B cell (primary cell): ENCODE results near the gene ASH1L. TPM values are rescaled to one million over a fixed set of nuclear protein-coding genes. Genes with fewer than 3 reads are reported as not detected.
A peak's percentile ranks its signal among the peaks of the same experiment; 100 is the strongest.

Experiments
- ATAC-seq: fragments of 200-7000 bp; cut with Tn5 transposase; one replicate; pipeline ENCODE4 v1.10.0; 2021; ENCODE audit warnings: low read depth, mild to moderate bottlenecking, moderate number of reproducible peaks, moderate library complexity
- CTCF ChIA-PET: fragments of 350-600 bp; sonication (Branson Sonifier 250); formaldehyde crosslinking; loops from one replicate; lab custom pipeline; 2021; ENCODE audit warnings: antibody characterized with exemption, inconsistent platforms; lab: Charles Lee
- POLR2A ChIA-PET: fragments of 350-600 bp; sonication (Branson Sonifier 250); formaldehyde crosslinking; loops from one replicate; lab custom pipeline; 2021; ENCODE audit warnings: antibody characterized with exemption; lab: Charles Lee
- DNase-seq: peaks from one replicate; pipeline ENCODE4 v3.0.0; 2013
- H2AFZ ChIP-seq: 2 replicates; pipeline ENCODE4 v1.6.1; 2012; ENCODE audit warnings: mild to moderate bottlenecking, low read depth, low read length; ENCODE audit not compliant: insufficient read depth, poor library complexity, severe bottlenecking
- H3K27ac ChIP-seq, 2 donors: 1 replicate in 1 of 2; 2 replicates in 1 of 2; pipeline ENCODE4 v1.5.1; 2012 to 2013; ENCODE audit warnings: low read length in 2 of 2, mild to moderate bottlenecking in 2 of 2, moderate library complexity in 1 of 2
- H3K27me3 ChIP-seq, 4 experiments: fragments of 200-600 bp in 1 of 4; sonication (generic) in 1 of 4; replicated peaks in 1 of 4; 1 replicate in 2 of 4; 2 replicates in 2 of 4; pipeline versions ENCODE4 v1.6.1 to v1.7.0; 2013 to 2016; ENCODE audit warnings: low read length in 3 of 4, mild to moderate bottlenecking in 2 of 4, mixed read lengths in 1 of 4, moderate library complexity in 1 of 4; ENCODE audit not compliant: insufficient read depth in 4 of 4, control insufficient read depth in 3 of 4; ENCODE audit errors: control extremely low read depth in 1 of 4
- H3K36me3 ChIP-seq, 2 experiments: replicated peaks in 1 of 2; 1 replicate in 1 of 2; 2 replicates in 1 of 2; pipeline versions ENCODE4 v1.6.1 to v1.7.1; 2013; ENCODE audit warnings: low read length in 1 of 2; ENCODE audit not compliant: insufficient read depth in 2 of 2, control insufficient read depth in 1 of 2; ENCODE audit errors: control extremely low read depth in 1 of 2, extremely low read depth in 1 of 2
- H3K4me1 ChIP-seq, 2 donors: fragments of 200-600 bp in 1 of 2; sonication (generic) in 1 of 2; 1 replicate in 1 of 2; 2 replicates in 1 of 2; pipeline versions ENCODE4 v1.5.1 to v1.6.1; 2013 to 2017; ENCODE audit warnings: low read length in 2 of 2; ENCODE audit not compliant: control insufficient read depth in 2 of 2, insufficient read depth in 2 of 2
- H3K4me2 ChIP-seq: replicated peaks from 2 replicates; pipeline ENCODE3; 2012; ENCODE audit warnings: mild to moderate bottlenecking, low read depth, low read length; ENCODE audit not compliant: poor library complexity, severe bottlenecking
- H3K4me3 ChIP-seq, 5 experiments: fragments of 200-600 bp in 1 of 5; sonication (generic) in 1 of 5; 1 replicate in 3 of 5; 2 replicates in 2 of 5; pipeline versions ENCODE4 v1.5.1 to v1.7.0; 2011 to 2016; ENCODE audit warnings: low read length in 4 of 5, mild to moderate bottlenecking in 4 of 5, low read depth in 2 of 5, control low read depth in 1 of 5, moderate library complexity in 1 of 5; ENCODE audit not compliant: insufficient read depth in 1 of 5; ENCODE audit errors: control extremely low read depth in 1 of 5, extremely low read depth in 1 of 5
- H3K79me2 ChIP-seq: fragments of 200-600 bp; sonication (generic); one replicate; pipeline ENCODE4 v1.6.0; 2016; ENCODE audit warnings: low read length; ENCODE audit not compliant: control insufficient read depth, insufficient read depth
- H3K9ac ChIP-seq: fragments of 200-600 bp; sonication (generic); 2 replicates; pipeline ENCODE4 v1.6.1; 2017; ENCODE audit warnings: mild to moderate bottlenecking, low read length, moderate library complexity
- H3K9me3 ChIP-seq, 3 donors: one replicate each; pipeline versions ENCODE4 v1.6.1 to v1.7.1; 2013; ENCODE audit warnings: low read length in 2 of 3; ENCODE audit not compliant: control insufficient read depth in 2 of 3, insufficient read depth in 1 of 3; ENCODE audit errors: control extremely low read depth in 1 of 3
- H4K20me1 ChIP-seq: 2 replicates; pipeline ENCODE4 v1.6.0; 2012; ENCODE audit warnings: mild to moderate bottlenecking, low read length; ENCODE audit not compliant: insufficient read depth, control insufficient read depth, poor library complexity, severe bottlenecking
- H3K27ac Mint-ChIP-seq: one replicate; pipeline ENCODE4 v1.8.0; 2021; ENCODE audit warnings: mixed read lengths
- H3K27me3 Mint-ChIP-seq: one replicate; pipeline ENCODE4 v1.8.0; 2021; ENCODE audit warnings: mixed read lengths
- H3K4me1 Mint-ChIP-seq: one replicate; pipeline ENCODE4 v1.8.0; 2021; ENCODE audit warnings: mixed read lengths
- H3K4me3 Mint-ChIP-seq: one replicate; pipeline ENCODE4 v1.8.0; 2021; ENCODE audit warnings: mixed read lengths
- H3K9me3 Mint-ChIP-seq: one replicate; pipeline ENCODE4 v1.8.0; 2022; ENCODE audit warnings: mixed read lengths; ENCODE audit not compliant: insufficient read depth
- EZH2 ChIP-seq: IDR thresholded peaks from 2 replicates; pipeline ENCODE4 v1.6.1; 2012; ENCODE audit warnings: borderline replicate concordance, low read depth, mild to moderate bottlenecking, moderate library complexity, low read length; ENCODE audit not compliant: insufficient read depth, poor library complexity, severe bottlenecking
- WGBS: methylation state at CpG from one replicate; pipeline ENCODE4 v1.1.5; 2013; ENCODE audit warnings: missing lambda C conversion rate; ENCODE audit not compliant: insufficient coverage; 5-methylcytosine and 5-hydroxymethylcytosine counted together
- intact Hi-C: fragments of 100-400 bp; cut with micrococcal nuclease; formaldehyde crosslinking; loops from one replicate; pipeline ENCODE4 v1.10.0; 2022
- polyA plus RNA-seq: library from polyadenylated mRNA; depleted of rRNA; stranded (reverse); fragments of >200 nt; gene quantifications from 2 replicates; pipeline ENCODE4 v1.2.3, GENCODE V29; 2012
- total RNA-seq, 2 donors: library from RNA; stranded (reverse); fragments of 120-200 nt in 1 of 2; gene quantifications; 1 replicate in 1 of 2; 2 replicates in 1 of 2; pipeline versions ENCODE4 v1.2.3 to v1.2.4, GENCODE V29; 2013 to 2022
- TF ChIP-seq, protein P1 (sequence below): fragments of 200-600 bp; IDR thresholded peaks from one replicate; pipeline ENCODE4 v1.8.0; 2022; ENCODE audit warnings: antibody characterized with exemption, mild to moderate bottlenecking

The ASH1L gene
- total and polyA plus RNA-seq, 2 donors (not counting 1 experiment from before 2014, with no cell fraction given) = 17.7 to 124 TPM

DNA sequence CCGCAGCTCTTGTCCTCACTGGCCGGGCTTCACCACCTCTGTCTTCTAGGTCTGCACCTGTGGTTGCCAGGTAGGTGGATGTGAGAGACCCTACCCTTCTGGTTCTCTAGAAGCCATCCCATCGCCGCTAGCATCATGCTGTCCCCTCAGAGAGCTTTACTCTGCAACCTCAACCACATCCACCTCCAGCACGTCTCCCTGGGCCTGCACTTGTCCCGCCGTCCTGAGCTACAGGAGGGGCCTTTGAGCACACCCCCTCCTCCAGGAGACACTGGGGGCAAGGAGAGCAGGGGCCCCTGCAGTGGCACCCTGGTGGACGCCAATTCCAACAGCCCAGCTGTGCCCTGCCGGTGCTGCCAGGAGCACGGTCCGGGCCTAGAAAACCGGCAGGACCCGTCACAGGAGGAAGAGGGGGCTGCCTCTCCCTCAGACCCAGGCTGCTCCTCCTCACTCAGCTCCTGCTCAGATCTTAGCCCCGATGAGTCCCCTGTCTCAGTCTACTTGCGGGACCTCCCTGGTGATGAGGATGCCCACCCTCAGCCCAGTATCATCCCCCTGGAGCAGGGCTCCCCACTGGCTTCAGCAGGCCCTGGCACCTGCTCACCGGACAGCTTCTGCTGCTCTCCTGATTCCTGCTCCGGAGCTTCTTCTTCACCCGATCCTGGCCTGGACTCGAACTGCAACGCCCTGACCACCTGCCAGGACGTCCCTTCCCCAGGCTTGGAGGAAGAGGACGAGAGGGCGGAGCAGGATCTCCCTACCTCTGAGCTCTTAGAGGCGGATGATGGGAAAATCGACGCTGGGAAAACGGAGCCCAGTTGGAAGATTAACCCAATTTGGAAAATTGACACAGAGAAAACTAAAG lies 240.7 kb downstream of the ASH1L start:
- TF ChIP-seq, protein P1, sequence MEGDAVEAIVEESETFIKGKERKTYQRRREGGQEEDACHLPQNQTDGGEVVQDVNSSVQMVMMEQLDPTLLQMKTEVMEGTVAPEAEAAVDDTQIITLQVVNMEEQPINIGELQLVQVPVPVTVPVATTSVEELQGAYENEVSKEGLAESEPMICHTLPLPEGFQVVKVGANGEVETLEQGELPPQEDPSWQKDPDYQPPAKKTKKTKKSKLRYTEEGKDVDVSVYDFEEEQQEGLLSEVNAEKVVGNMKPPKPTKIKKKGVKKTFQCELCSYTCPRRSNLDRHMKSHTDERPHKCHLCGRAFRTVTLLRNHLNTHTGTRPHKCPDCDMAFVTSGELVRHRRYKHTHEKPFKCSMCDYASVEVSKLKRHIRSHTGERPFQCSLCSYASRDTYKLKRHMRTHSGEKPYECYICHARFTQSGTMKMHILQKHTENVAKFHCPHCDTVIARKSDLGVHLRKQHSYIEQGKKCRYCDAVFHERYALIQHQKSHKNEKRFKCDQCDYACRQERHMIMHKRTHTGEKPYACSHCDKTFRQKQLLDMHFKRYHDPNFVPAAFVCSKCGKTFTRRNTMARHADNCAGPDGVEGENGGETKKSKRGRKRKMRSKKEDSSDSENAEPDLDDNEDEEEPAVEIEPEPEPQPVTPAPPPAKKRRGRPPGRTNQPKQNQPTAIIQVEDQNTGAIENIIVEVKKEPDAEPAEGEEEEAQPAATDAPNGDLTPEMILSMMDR = no peak
- no peak for TF ChIP-seq EZH2
- Mint-ChIP-seq H3K27ac (peak overlapping the region; percentile 53), H3K4me1 (peaks cover 36% of the 10 kb centered on the region), H3K4me3 (peak overlapping the region; percentile 83), H3K27me3 (no peaks in the 10 kb centered on the region), H3K9me3 (no peaks in the 10 kb centered on the region)
- H3K4me3 ChIP-seq = peak overlapping the region in 2 of 5 experiments; percentile 84 to 97
- CTCF ChIA-PET = interaction anchor here (0.7 to 6.5 kb wide), 13 partner anchors 10 to 145 kb away, joined by 3 to 128 read pairs (median 5); partner anchors contain the start of genes CLK2, FDPS, MTX1 and PKLR
- peak overlapping the region; percentile 99 for H3K4me2 ChIP-seq
- H3K79me2 ChIP-seq = peaks cover 4% of the 10 kb centered on the region
- WGBS = 85% methylated on average over 25 of the region's 27 CpGs
- POLR2A ChIA-PET = interaction anchor here (0.6 to 1.6 kb wide), 2 partner anchors 49 to 63 kb away, joined by 3 to 6 read pairs; partner anchors contain the start of gene CLK2
- peak; percentile 28 for DNase-seq
- intact Hi-C loops = loop anchor here (2.0 to 10.0 kb wide), 3 partner anchors 241 to 1183 kb away; partner anchors contain the start of genes ASH1L and MEF2D
- no peak overlapping the region for H3K27ac ChIP-seq
- no peak overlapping the region for H2AFZ ChIP-seq
- H4K20me1 ChIP-seq = no peaks in the 10 kb centered on the region
- H3K4me1 ChIP-seq = peaks cover 17 to 35% of the 10 kb centered on the region in 2 donors
- no peak for ATAC-seq
- H3K9me3 ChIP-seq = peaks cover 0 to 2% (median 0%) of the 10 kb centered on the region in 3 donors
- peak overlapping the region; percentile 98 for H3K9ac ChIP-seq
- no peaks in the 10 kb centered on the region for H3K27me3 ChIP-seq
- H3K36me3 ChIP-seq = peaks cover 0 to 3% of the 10 kb centered on the region in 2 experiments
